NCI-H748 (cell line): ENCODE data around the gene OR1G1.
"Not testable (repeated sequence)": the region's sequence is repeated elsewhere in the genome, so short reads cannot be mapped to it uniquely, and the experiment has no call there.

Source experiments
- DNase-seq: peaks from one replicate; lab custom pipeline; 2025; ENCODE audit not compliant: unreplicated experiment; lab: John Stamatoyannopoulos, UW

OR1G1 gene

GRCh38 chr17:3127451-3127850 is at the start of gene OR1G1:
OR1G1 (minus strand) TSS chr17:3127551; CDS start chr17:3127551, 0 bp downstream.
- no peak for DNase-seq

- no peak for DNase-seq
These were observed 40.2 kb upstream of the OR1G1 start for GRCh38 chr17:3167574-3167973.

- DNase-seq: no peak
These were observed 29.9 kb upstream of the OR1G1 start for GRCh38 chr17:3157218-3157617.

- DNase-seq: not testable (repeated sequence)
These were observed 10.1 kb upstream of the OR1G1 start for GRCh38 chr17:3137494-3137893.

GRCh38 chr17:3104322-3104721 is 23.0 kb downstream of the OR1G1 start, which contains the start of gene OR1D2:
OR1D2 (minus strand) TSS chr17:3104422; CDS start chr17:3092996, 11,426 bp downstream.
- DNase-seq: no peak
